ENCODE measurements around the gene FARS2. TPM values are rescaled to one million over a fixed set of nuclear protein-coding genes. Genes with fewer than 3 reads are reported as not detected.

The FARS2 gene
- total and polyA plus RNA-seq, 12 donors = 7.6 to 22.4 (median 20.8) TPM

DNA sequence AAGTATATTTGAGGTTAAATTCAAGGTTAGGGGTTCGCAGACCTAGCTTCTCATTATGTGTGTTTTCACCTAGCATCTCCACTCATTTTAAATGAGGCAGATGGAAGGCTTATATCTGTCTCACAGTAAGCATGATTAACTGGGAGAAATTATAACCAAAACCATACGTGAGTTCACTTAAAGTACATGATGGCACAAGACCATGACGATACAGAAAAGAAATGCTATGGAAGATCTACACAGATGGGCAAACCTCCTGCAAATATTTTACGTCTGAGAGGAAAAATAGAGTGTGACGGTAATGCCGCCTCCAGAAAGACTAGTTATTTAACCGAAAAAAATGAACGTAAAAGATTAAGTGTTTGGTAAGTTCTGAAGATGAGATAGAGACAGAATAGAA lies 337.8 kb downstream of the FARS2 start:
- DNase-seq (no peak), ATAC-seq (no peak)
- 97 to 98% methylated on average over 8 of the region's 8 CpGs for WGBS, 2 donors
- H3K4me3 ChIP-seq = no peak overlapping the region
- no peaks in the 10 kb centered on the region for H3K36me3 ChIP-seq
- no peaks in the 10 kb centered on the region for H3K9me3 ChIP-seq
- H3K27ac ChIP-seq = no peak overlapping the region
- H3K27me3 ChIP-seq = no peaks in the 10 kb centered on the region
- intact Hi-C loops (cut with DNase I) = no loop called here
- no peaks in the 10 kb centered on the region for H3K4me1 ChIP-seq
- TF ChIP-seq, protein P1, sequence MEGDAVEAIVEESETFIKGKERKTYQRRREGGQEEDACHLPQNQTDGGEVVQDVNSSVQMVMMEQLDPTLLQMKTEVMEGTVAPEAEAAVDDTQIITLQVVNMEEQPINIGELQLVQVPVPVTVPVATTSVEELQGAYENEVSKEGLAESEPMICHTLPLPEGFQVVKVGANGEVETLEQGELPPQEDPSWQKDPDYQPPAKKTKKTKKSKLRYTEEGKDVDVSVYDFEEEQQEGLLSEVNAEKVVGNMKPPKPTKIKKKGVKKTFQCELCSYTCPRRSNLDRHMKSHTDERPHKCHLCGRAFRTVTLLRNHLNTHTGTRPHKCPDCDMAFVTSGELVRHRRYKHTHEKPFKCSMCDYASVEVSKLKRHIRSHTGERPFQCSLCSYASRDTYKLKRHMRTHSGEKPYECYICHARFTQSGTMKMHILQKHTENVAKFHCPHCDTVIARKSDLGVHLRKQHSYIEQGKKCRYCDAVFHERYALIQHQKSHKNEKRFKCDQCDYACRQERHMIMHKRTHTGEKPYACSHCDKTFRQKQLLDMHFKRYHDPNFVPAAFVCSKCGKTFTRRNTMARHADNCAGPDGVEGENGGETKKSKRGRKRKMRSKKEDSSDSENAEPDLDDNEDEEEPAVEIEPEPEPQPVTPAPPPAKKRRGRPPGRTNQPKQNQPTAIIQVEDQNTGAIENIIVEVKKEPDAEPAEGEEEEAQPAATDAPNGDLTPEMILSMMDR (IDR thresholded peaks at IDR 0.05) = no peak

DNA sequence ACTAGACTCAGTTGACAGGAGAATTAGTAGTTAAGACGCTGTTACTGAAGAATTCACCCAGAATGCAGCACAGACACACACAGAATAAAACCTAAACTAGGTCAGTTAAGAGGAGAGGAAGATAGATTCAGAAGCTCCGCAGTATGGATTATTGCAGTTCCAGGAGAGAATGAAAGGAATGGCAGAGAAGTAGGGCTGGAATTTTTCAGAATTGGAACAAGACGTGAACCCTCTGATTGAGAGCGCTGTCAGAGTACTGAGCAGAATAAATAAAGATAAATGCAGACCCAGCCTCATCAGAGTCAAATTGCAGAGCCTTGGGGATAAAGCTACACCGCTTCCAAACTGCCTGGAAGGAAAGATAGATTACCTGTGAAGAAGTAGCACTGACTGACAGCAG lies 344.6 kb downstream of the FARS2 start:
- TF ChIP-seq, protein P1 (IDR thresholded peaks at IDR 0.05) = no peak
- 90 to 91% methylated on average over 5 of the region's 5 CpGs for WGBS, 2 donors
- no peak for ATAC-seq
- no peaks in the 10 kb centered on the region for H3K27me3 ChIP-seq
- H3K4me1 ChIP-seq = no peaks in the 10 kb centered on the region
- H3K9me3 ChIP-seq = no peaks in the 10 kb centered on the region
- no peak overlapping the region for H3K4me3 ChIP-seq
- intact Hi-C loops (cut with DNase I) = no loop called here
- no peak overlapping the region for H3K27ac ChIP-seq
- H3K36me3 ChIP-seq = no peaks in the 10 kb centered on the region
- no peak for DNase-seq

DNA sequence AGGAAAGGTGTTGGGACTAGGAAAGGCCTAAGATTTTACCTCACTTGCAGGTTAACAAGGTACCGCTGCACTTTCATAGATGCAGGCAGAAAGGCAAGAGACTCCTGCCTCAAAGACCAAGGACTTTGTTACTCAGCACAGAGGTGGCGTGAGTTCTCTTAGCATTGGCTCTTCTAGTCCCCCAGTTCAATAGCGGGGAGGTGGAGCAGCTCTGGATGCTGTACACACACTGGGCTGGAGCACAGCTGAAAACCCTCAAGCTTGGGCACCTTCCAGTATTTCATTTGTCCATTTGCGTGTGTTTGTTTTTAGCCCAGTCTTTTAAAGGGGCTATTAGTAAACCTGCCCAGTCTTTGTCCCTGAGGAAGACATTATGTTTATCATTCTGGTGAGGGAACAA lies 345.2 kb downstream of the FARS2 start:
- intact Hi-C loops (cut with DNase I) = no loop called here
- Histone ChIP-seq H3K4me3 (no peak overlapping the region), H3K27me3 (no peaks in the 10 kb centered on the region), H3K27ac (no peak overlapping the region), H3K4me1 (no peaks in the 10 kb centered on the region), H3K36me3 (no peaks in the 10 kb centered on the region), H3K9me3 (no peaks in the 10 kb centered on the region)
- TF ChIP-seq, protein P1 (IDR thresholded peaks at IDR 0.05) = no peak
- 89 to 90% methylated on average over 4 of the region's 4 CpGs for WGBS, 2 donors
- ATAC-seq (no peak), DNase-seq (no peak)

DNA sequence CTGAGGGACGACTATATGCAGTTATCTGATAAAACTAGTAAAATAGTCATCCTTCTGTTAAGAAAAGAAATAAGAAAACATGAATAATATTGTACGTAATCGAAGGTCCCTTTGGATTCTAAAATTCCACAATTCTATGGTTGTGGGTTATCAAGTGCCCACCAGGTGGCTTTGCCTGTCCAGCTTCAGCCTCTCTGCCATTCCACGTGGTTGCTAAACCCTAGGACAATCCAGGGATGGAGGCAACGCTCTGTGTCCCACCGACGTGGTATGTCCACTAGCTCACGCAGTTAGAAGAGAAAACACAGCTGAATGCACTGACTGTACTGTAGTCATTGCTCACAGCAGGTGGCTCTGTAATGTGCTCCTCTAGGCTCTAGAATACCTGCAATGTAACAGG lies 349.3 kb downstream of the FARS2 start:
- H3K36me3 ChIP-seq = no peaks in the 10 kb centered on the region
- no peak for DNase-seq
- no peak overlapping the region for H3K4me3 ChIP-seq
- H3K27ac ChIP-seq = no peak overlapping the region
- no peaks in the 10 kb centered on the region for H3K27me3 ChIP-seq
- peaks cover 0 to 13% (median 0%) of the 10 kb centered on the region in 11 donors for H3K9me3 ChIP-seq
- intact Hi-C loops (cut with DNase I) = no loop called here
- 95% methylated on average over 8 of the region's 8 CpGs for WGBS, 2 donors
- no peaks in the 10 kb centered on the region for H3K4me1 ChIP-seq
- ATAC-seq = no peak
- TF ChIP-seq, protein P1 (IDR thresholded peaks at IDR 0.05) = no peak

Measured in heart right ventricle (tissue), 16 donors.